Measurements from ENCODE around the gene NKX1-1.

DNA sequence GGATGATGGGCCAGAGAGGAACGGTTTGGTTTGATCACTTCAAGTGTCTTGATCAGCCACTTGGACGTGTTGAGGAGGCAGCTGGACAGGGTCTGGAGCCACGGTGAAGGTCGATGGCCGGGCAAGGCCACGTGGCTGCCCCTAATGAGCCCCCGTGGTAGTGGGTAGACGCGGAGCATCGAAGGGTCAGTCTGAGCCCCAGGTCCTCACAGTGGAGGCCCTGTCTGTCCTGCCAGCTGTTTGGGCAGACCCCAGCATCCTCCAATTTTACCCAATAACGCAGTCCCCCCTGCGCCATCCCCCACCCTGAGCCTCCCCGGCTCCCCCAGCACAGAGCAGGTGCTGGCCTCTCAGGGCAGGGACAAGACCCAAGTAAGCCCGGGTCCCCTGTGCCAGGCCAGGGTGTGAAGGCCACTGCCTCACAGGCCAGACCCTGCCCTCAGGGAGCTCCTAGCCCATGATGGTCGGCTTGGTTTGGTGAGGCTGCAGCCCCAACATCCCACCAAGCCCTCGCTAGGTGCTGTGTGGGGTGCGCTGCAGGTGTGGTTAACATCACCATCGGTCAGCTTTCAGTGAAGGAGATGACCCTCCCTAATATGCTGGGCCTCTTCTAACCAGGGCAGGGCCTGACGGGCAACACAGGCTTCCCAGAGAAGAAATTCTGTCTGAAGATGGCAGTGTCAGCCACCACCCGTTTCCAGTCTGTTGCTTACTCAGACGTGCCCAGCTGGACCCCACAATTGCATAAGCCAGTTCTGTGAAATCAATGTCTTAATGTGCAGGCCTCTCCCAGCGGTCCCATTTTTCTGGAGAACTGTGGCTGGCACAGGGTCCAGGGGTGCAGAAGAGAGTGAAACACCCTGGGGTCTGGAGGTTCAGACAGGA lies 40.5 kb upstream of the NKX1-1 start:
- TF ChIP-seq, protein P1, sequence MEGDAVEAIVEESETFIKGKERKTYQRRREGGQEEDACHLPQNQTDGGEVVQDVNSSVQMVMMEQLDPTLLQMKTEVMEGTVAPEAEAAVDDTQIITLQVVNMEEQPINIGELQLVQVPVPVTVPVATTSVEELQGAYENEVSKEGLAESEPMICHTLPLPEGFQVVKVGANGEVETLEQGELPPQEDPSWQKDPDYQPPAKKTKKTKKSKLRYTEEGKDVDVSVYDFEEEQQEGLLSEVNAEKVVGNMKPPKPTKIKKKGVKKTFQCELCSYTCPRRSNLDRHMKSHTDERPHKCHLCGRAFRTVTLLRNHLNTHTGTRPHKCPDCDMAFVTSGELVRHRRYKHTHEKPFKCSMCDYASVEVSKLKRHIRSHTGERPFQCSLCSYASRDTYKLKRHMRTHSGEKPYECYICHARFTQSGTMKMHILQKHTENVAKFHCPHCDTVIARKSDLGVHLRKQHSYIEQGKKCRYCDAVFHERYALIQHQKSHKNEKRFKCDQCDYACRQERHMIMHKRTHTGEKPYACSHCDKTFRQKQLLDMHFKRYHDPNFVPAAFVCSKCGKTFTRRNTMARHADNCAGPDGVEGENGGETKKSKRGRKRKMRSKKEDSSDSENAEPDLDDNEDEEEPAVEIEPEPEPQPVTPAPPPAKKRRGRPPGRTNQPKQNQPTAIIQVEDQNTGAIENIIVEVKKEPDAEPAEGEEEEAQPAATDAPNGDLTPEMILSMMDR (IDR thresholded peaks at IDR 0.05), result no peak
- TF ChIP-seq, protein P2, sequence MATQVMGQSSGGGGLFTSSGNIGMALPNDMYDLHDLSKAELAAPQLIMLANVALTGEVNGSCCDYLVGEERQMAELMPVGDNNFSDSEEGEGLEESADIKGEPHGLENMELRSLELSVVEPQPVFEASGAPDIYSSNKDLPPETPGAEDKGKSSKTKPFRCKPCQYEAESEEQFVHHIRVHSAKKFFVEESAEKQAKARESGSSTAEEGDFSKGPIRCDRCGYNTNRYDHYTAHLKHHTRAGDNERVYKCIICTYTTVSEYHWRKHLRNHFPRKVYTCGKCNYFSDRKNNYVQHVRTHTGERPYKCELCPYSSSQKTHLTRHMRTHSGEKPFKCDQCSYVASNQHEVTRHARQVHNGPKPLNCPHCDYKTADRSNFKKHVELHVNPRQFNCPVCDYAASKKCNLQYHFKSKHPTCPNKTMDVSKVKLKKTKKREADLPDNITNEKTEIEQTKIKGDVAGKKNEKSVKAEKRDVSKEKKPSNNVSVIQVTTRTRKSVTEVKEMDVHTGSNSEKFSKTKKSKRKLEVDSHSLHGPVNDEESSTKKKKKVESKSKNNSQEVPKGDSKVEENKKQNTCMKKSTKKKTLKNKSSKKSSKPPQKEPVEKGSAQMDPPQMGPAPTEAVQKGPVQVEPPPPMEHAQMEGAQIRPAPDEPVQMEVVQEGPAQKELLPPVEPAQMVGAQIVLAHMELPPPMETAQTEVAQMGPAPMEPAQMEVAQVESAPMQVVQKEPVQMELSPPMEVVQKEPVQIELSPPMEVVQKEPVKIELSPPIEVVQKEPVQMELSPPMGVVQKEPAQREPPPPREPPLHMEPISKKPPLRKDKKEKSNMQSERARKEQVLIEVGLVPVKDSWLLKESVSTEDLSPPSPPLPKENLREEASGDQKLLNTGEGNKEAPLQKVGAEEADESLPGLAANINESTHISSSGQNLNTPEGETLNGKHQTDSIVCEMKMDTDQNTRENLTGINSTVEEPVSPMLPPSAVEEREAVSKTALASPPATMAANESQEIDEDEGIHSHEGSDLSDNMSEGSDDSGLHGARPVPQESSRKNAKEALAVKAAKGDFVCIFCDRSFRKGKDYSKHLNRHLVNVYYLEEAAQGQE (IDR thresholded peaks at IDR 0.05; ENCODE audit: insufficient read depth in 1 of 2, low read depth in 2 of 2, low read length in 1 of 2), result no peak
- TF ChIP-seq SIN3A (IDR thresholded peaks at IDR 0.05; ENCODE audit: borderline replicate concordance, insufficient read depth, low read depth, low read length) (no peak), POLR2AphosphoS5 (IDR thresholded peaks at IDR 0.05; ENCODE audit: low read depth, low read length) (no peak)
